ENCODE data around the gene UBQLN4.
A peak's percentile ranks its signal among the peaks of the same experiment; 100 is the strongest.

UBQLN4 gene

DNA sequence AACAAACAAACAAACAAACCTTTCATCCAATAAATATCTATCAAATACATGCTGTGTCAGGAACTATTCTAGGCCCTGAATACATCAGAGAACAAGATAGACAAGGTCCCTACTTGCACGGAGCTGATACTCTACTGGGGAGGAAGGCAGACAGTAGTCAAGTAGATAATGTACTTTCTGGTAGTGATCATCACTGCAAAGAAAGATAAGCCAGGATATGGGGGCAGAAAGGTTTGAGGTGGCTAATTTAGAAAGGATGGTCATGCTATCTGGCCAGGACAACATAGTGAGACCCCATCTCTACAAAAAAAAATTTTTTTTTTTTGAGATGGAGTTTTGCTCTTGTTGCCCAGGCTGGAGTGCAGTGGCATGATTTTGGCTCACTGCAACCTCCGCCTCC is 38.0 kb upstream of the UBQLN4 start:
- Histone ChIP-seq H3K9ac (ENCODE audit: low read length) (no peak overlapping the region), H3K9me3 (replicated peaks; ENCODE audit: insufficient read depth, low read length) (no peaks in the 10 kb centered on the region), H3K4me2 (ENCODE audit: low read depth, low read length) (no peak overlapping the region), H3K4me1 (ENCODE audit: low read length) (peaks cover 16% of the 10 kb centered on the region), H3K36me3 (replicated peaks; ENCODE audit: insufficient read depth, low read length) (no peaks in the 10 kb centered on the region), H3K27ac (ENCODE audit: low read length) (no peak overlapping the region), H4K20me1 (ENCODE audit: insufficient read depth, low read length) (no peaks in the 10 kb centered on the region), H3F3A (ENCODE audit: insufficient read depth, low read length) (no peaks in the 10 kb centered on the region), H3K9me2 (replicated peaks; ENCODE audit: insufficient read depth, low read length) (no peaks in the 10 kb centered on the region), H2AFZ (ENCODE audit: low read length) (no peak overlapping the region), H3K27me3 (replicated peaks; ENCODE audit: insufficient read depth, low read length) (no peaks in the 10 kb centered on the region), H3K79me2 (ENCODE audit: low read length) (no peaks in the 10 kb centered on the region), H3K4me3 (ENCODE audit: low read length) (no peak overlapping the region)
- no peak for DNase-seq
- TF ChIP-seq EZH2phosphoT487 (IDR thresholded peaks at IDR 0.05; ENCODE audit: low read length) (no peak), EZH2 (optimal IDR thresholded peaks at IDR 0.05; ENCODE audit: low read depth, low read length) (no peak)
- TF ChIP-seq, protein P1, sequence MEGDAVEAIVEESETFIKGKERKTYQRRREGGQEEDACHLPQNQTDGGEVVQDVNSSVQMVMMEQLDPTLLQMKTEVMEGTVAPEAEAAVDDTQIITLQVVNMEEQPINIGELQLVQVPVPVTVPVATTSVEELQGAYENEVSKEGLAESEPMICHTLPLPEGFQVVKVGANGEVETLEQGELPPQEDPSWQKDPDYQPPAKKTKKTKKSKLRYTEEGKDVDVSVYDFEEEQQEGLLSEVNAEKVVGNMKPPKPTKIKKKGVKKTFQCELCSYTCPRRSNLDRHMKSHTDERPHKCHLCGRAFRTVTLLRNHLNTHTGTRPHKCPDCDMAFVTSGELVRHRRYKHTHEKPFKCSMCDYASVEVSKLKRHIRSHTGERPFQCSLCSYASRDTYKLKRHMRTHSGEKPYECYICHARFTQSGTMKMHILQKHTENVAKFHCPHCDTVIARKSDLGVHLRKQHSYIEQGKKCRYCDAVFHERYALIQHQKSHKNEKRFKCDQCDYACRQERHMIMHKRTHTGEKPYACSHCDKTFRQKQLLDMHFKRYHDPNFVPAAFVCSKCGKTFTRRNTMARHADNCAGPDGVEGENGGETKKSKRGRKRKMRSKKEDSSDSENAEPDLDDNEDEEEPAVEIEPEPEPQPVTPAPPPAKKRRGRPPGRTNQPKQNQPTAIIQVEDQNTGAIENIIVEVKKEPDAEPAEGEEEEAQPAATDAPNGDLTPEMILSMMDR (IDR thresholded peaks at IDR 0.05; ENCODE audit: low read length), result no peak

DNA sequence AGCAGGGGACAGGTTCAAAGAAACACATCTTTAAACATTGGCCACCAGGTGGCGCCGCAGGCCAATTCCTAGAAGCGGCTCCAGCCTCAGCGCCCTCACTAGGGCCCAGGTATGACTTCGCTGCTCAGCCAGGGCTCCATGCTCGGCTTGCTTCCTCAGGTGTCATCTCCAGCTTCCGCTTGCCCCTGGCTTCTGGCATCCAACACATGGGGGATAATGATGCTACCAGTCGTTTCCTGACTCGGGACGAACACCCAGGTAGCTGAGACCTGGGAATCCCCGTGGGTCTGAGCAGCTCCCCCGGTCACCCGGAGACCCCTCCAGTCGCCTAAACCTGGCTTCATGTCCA is 37.2 kb upstream of the UBQLN4 start:
- no peak for TF ChIP-seq EZH2 (optimal IDR thresholded peaks at IDR 0.05; ENCODE audit: low read depth, low read length)
- TF ChIP-seq EZH2phosphoT487 (IDR thresholded peaks at IDR 0.05; ENCODE audit: low read length), result no peak
- TF ChIP-seq, protein P1 (IDR thresholded peaks at IDR 0.05; ENCODE audit: low read length), result peak; percentile 96

GRCh38 chr1:156090138-156090839 is 36.7 kb upstream of the UBQLN4 start:
- TF ChIP-seq, protein P1 (IDR thresholded peaks at IDR 0.05; ENCODE audit: low read length), result no peak
- no peak for TF ChIP-seq EZH2 (optimal IDR thresholded peaks at IDR 0.05; ENCODE audit: low read depth, low read length)
- no peak for TF ChIP-seq EZH2phosphoT487 (IDR thresholded peaks at IDR 0.05; ENCODE audit: low read length)
- Histone ChIP-seq H3K36me3 (replicated peaks; ENCODE audit: insufficient read depth, low read length) (no peaks in the 10 kb centered on the region), H3K79me2 (ENCODE audit: low read length) (no peaks in the 10 kb centered on the region), H3K4me3 (ENCODE audit: low read length) (no peak overlapping the region), H3F3A (ENCODE audit: insufficient read depth, low read length) (no peaks in the 10 kb centered on the region), H3K9me3 (replicated peaks; ENCODE audit: insufficient read depth, low read length) (no peaks in the 10 kb centered on the region), H3K9me2 (replicated peaks; ENCODE audit: insufficient read depth, low read length) (no peaks in the 10 kb centered on the region), H3K27ac (ENCODE audit: low read length) (no peak overlapping the region), H4K20me1 (ENCODE audit: insufficient read depth, low read length) (no peaks in the 10 kb centered on the region), H2AFZ (ENCODE audit: low read length) (no peak overlapping the region; the same call in 1 of the 2 replicates), H3K4me2 (ENCODE audit: low read depth, low read length) (0 out of 2 replicates have a peak overlapping the region, but pooled peaks have one; percentile 3), H3K9ac (ENCODE audit: low read length) (no peak overlapping the region), H3K27me3 (replicated peaks; ENCODE audit: insufficient read depth, low read length) (no peaks in the 10 kb centered on the region), H3K4me1 (ENCODE audit: low read length) (peaks cover 11% of the 10 kb centered on the region; the same call in 1 of the 2 replicates)
- DNase-seq, result no peak

More for the DNA sequence above, 37.2 kb upstream of the UBQLN4 start:
- Histone ChIP-seq H3K27me3 (replicated peaks; ENCODE audit: insufficient read depth, low read length) (no peaks in the 10 kb centered on the region), H3K27ac (ENCODE audit: low read length) (no peak overlapping the region), H3K9me2 (replicated peaks; ENCODE audit: insufficient read depth, low read length) (no peaks in the 10 kb centered on the region), H4K20me1 (ENCODE audit: insufficient read depth, low read length) (no peaks in the 10 kb centered on the region), H3K4me3 (ENCODE audit: low read length) (no peak overlapping the region), H3K79me2 (ENCODE audit: low read length) (no peaks in the 10 kb centered on the region), H3K4me1 (ENCODE audit: low read length) (peaks cover 11% of the 10 kb centered on the region; the same call in 1 of the 2 replicates), H2AFZ (ENCODE audit: low read length) (peak overlapping the region; percentile 56; the same call in 1 of the 2 replicates), H3K9me3 (replicated peaks; ENCODE audit: insufficient read depth, low read length) (no peaks in the 10 kb centered on the region), H3K36me3 (replicated peaks; ENCODE audit: insufficient read depth, low read length) (no peaks in the 10 kb centered on the region), H3K4me2 (ENCODE audit: low read depth, low read length) (no peak overlapping the region), H3K9ac (ENCODE audit: low read length) (no peak overlapping the region), H3F3A (ENCODE audit: insufficient read depth, low read length) (no peaks in the 10 kb centered on the region)
- DNase-seq, result peak; percentile 95

All from MM.1S (cell line).